ENCODE results near the gene ST7L.

DNA sequence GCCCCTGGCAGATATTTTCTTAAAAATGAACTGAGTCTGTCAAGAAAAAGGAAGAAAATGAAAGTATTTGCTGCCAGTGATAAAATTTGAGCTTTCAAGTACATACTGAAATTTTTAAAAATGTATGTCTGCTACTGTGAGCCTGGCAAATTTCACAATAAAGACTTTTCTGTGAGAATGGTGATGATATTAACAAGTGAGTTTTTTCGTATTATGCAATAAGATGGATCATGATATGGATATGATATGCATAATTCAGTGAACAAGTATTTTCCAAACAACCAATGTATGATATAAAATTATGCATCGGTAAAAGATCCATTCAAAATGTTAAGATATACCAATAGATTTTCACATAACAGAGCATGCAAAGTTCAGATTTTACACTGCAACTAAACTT, 15.9 kb downstream of the ST7L start:
- TF ChIP-seq, protein P1, sequence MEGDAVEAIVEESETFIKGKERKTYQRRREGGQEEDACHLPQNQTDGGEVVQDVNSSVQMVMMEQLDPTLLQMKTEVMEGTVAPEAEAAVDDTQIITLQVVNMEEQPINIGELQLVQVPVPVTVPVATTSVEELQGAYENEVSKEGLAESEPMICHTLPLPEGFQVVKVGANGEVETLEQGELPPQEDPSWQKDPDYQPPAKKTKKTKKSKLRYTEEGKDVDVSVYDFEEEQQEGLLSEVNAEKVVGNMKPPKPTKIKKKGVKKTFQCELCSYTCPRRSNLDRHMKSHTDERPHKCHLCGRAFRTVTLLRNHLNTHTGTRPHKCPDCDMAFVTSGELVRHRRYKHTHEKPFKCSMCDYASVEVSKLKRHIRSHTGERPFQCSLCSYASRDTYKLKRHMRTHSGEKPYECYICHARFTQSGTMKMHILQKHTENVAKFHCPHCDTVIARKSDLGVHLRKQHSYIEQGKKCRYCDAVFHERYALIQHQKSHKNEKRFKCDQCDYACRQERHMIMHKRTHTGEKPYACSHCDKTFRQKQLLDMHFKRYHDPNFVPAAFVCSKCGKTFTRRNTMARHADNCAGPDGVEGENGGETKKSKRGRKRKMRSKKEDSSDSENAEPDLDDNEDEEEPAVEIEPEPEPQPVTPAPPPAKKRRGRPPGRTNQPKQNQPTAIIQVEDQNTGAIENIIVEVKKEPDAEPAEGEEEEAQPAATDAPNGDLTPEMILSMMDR (IDR thresholded peaks at IDR 0.05): no peak
- TF ChIP-seq EP300 (IDR thresholded peaks at IDR 0.05) (no peak), POLR2A (IDR thresholded peaks at IDR 0.05) (no peak)

Data from upper lobe of left lung (tissue), 4 donors.